Right renal cortex interstitium (tissue), 3 donors: ENCODE measurements around the gene DUS4L. TPM values are rescaled to one million over a fixed set of nuclear protein-coding genes. Genes with fewer than 3 reads are reported as not detected.

Experiments
- DNase-seq, 3 donors: peaks; one replicate each; pipeline ENCODE4 v3.0.0-alpha.2; 2013; ENCODE audit warnings: low read depth in 3 of 3, low spot score in 2 of 3
- polyA plus RNA-seq, 3 donors: library from polyadenylated mRNA; unstranded; fragments of 120-200 nt; gene quantifications; one replicate each; pipeline ENCODE4 v1.2.1, GENCODE V29; 2013; ENCODE audit not compliant: insufficient read length in 3 of 3

The DUS4L gene
- polyA plus RNA-seq, 3 donors: 15.1 to 17.2 (median 16.3) TPM

- DNase-seq: no peak
These were observed 49.7 kb downstream of the DUS4L start for GRCh38 chr7:107613439-107613838.

- DNase-seq: no peak
These were observed 50.2 kb downstream of the DUS4L start for GRCh38 chr7:107613948-107614347.

DNA sequence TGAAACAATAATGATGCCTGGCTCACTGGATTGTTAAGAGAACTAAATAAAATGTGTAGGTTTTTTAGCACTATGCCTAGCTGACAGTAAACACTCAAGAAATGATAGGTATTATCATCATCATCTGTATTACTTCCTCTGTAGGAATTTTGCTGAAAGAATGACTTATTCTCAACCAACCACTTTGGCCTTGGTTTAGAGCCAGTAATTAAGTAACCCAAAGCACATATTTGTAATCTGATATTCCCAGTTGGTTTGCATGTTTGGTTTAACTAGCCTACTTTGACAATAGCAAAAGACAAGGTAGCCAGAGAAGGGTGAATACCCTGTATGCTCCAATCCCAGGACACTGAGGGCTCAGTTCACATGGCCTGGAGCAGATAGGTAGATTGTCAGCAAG is 50.7 kb downstream of the DUS4L start:
- DNase-seq: no peak

- DNase-seq: no peak
These were observed 52.3 kb downstream of the DUS4L start for GRCh38 chr7:107615910-107616680.

DNA sequence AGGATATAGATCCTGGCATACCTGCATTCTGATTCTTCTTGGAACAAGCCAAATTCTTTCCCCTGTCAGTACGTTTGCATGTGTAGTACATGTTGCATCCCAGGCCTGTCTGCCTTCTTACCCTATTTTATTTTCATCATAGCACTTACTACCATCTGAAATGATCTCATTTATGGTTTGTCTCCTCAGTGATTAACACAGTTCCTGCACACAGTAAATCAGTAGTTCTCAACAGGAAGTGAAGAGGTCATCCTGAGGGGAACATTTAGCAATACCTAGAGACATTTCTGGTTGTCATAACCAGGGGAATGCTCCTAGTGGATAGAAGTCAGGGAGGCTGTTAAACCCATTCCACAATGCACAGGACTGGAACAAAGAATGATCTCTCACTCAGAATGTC is 58.7 kb downstream of the DUS4L start:
- DNase-seq: no peak

GRCh38 chr7:107622894-107623293 is 59.1 kb downstream of the DUS4L start:
- no peak for DNase-seq

DNA sequence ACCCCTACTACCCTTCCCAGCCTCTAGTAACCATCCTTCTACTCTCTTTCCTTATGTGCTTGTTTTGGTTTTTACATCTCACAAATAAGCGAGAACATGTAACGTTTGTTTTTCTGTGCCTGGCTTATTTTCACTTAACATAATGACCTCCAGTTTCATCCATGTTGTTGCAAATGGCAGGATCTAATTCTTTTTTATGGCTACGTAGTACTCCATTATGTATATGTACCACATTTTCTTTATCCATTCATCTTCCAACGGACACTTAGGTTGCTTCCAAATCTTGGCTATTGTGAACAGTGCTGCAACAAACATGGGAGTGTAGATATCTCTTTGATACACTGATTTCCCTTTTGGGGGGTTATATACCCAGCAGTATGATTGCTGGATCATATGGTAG is 63.2 kb downstream of the DUS4L start:
- DNase-seq: no peak

Other genes starting within 250 kb of the DUS4L start
- under 1 TPM; 0.19 to 0.36 (median 0.30) TPM for gene GPR22, start 93.9 kb upstream of the DUS4L start, polyA plus RNA-seq
- gene COG5, start 51 bp upstream of the DUS4L start, polyA plus RNA-seq: 10 to 100 TPM; 31.1 to 44.2 (median 33.2) TPM
- 10 to 100 TPM; 48.0 to 58.6 (median 55.3) TPM for gene BCAP29, start 16.3 kb downstream of the DUS4L start, polyA plus RNA-seq
- 1 to 10 TPM; 3.3 to 7.9 (median 3.5) TPM for gene SLC26A4, start 96.9 kb downstream of the DUS4L start, polyA plus RNA-seq
- 10 to 100 TPM; 29.8 to 34.0 (median 31.8) TPM for gene CBLL1, start 180.2 kb downstream of the DUS4L start, polyA plus RNA-seq
- under 1 TPM; 0.19 to 0.40 (median 0.38) TPM for gene SLC26A3, start 239.3 kb downstream of the DUS4L start, polyA plus RNA-seq